ENCODE measurements around the gene SOCS4. TPM values are rescaled to one million over a fixed set of nuclear protein-coding genes. Genes with fewer than 3 reads are reported as not detected.

Gene SOCS4, protein sequence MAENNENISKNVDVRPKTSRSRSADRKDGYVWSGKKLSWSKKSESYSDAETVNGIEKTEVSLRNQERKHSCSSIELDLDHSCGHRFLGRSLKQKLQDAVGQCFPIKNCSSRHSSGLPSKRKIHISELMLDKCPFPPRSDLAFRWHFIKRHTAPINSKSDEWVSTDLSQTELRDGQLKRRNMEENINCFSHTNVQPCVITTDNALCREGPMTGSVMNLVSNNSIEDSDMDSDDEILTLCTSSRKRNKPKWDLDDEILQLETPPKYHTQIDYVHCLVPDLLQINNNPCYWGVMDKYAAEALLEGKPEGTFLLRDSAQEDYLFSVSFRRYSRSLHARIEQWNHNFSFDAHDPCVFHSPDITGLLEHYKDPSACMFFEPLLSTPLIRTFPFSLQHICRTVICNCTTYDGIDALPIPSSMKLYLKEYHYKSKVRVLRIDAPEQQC
- total RNA-seq (2014; rRNA removed; shearing (Covaris generic)) = 18.5 and 23.0 TPM in 2 replicates
- 33.4 and 37.3 TPM in 2 replicates for total RNA-seq (2022)
- Bru-seq, nascent RNA = percentile 94 among the genes with signal in this experiment
- BruChase-seq, experiment 1, labeled RNA remaining after a 6-hour chase = percentile 84 among the genes with signal in this experiment
- percentile 98 among the genes with signal in this experiment for BruChase-seq, experiment 2, labeled RNA remaining after a 2-hour chase
- long read RNA-seq, full-length matches to known transcripts = 25 of 39 reads
- long read RNA-seq, partial matches to known transcripts = 0 of 39 reads
- long read RNA-seq, other reads (novel, unspliced or antisense) = 14 of 39 reads

GRCh38 chr14:55026793-55027561 is at the start of gene SOCS4, which contains the start of gene WDHD1:
Gene SOCS4, plus strand, starts transcription at chr14:55027236. Its CDS starts 15,806 bp downstream, at chr14:55043042.
Gene WDHD1, minus strand, starts transcription at chr14:55027099. Its CDS starts 312 bp downstream, at chr14:55026787.
- Histone ChIP-seq H4K20me1 (ENCODE audit: insufficient read depth, low read length) (peaks cover 21% of the 10 kb centered on the region), H3K9me3 (ENCODE audit: low read length) (no peaks in the 10 kb centered on the region), H3K36me3 (ENCODE audit: insufficient read depth, low read length) (peaks cover 43% of the 10 kb centered on the region), H3K4me3 (ENCODE audit: low read depth, low read length, poor library complexity, severe bottlenecking) (peak within 1 kb of the TSS; percentile 81), H3K27ac (ENCODE audit: low read depth, low read length, poor library complexity, severe bottlenecking) (peak within 1 kb of the TSS; percentile 75), H3K9me2 (ENCODE audit: insufficient read depth, low read length) (no peaks in the 10 kb centered on the region), H3K79me2 (ENCODE audit: insufficient read depth, low read depth, low read length) (peaks cover 83% of the 10 kb centered on the region), H3K4me2 (ENCODE audit: low read length) (peak within 1 kb of the TSS; percentile 96), H2AFZ (ENCODE audit: low read length) (peak within 1 kb of the TSS; percentile 67), H3K4me1 (ENCODE audit: insufficient read depth, low read length, poor library complexity, severe bottlenecking) (peaks cover 37% of the 10 kb centered on the region)
- POLR2A ChIA-PET = interaction anchor here (1.1 to 3.6 kb wide), 9 partner anchors 12 to 57 kb away, joined by 3 to 19 read pairs (median 5); partner anchors contain the start of gene MAPK1IP1L
- intact Hi-C loops (cut with micrococcal nuclease; ENCODE audit: unreplicated experiment) = loop anchor here (1.0 kb wide), 1 partner anchor 24 kb away; the partner anchor contains the start of gene MAPK1IP1L
- peak; percentile 95 for DNase-seq (ENCODE audit: low spot score)
- TF ChIP-seq EZH2phosphoT487 (IDR thresholded peaks at IDR 0.05; ENCODE audit: borderline replicate concordance, low read depth, low read length) (no peak), CTCF (conservative IDR thresholded peaks at IDR 0.05; ENCODE audit: low read length) (no peak)
- CTCF ChIA-PET (ENCODE audit: unreplicated experiment) = interaction anchor here (0.7 to 0.8 kb wide), 2 partner anchors 24 to 25 kb away, joined by 3 read pairs; partner anchors contain the start of gene MAPK1IP1L
- BruUV-seq (replicated peaks) = no TSS peak

GRCh38 chr14:54979039-54979438 is 48.0 kb upstream of the SOCS4 start:
- TF ChIP-seq EZH2phosphoT487 (IDR thresholded peaks at IDR 0.05; ENCODE audit: borderline replicate concordance, low read depth, low read length) (no peak), CTCF (conservative IDR thresholded peaks at IDR 0.05; ENCODE audit: low read length) (no peak)
- Histone ChIP-seq H4K20me1 (ENCODE audit: insufficient read depth, low read length) (no peaks in the 10 kb centered on the region), H3K9me2 (ENCODE audit: insufficient read depth, low read length) (no peaks in the 10 kb centered on the region), H2AFZ (ENCODE audit: low read length) (no peak overlapping the region), H3K4me3 (ENCODE audit: low read depth, low read length, poor library complexity, severe bottlenecking) (no peak overlapping the region), H3K79me2 (ENCODE audit: insufficient read depth, low read depth, low read length) (no peaks in the 10 kb centered on the region), H3K4me1 (ENCODE audit: insufficient read depth, low read length, poor library complexity, severe bottlenecking) (no peaks in the 10 kb centered on the region), H3K36me3 (ENCODE audit: insufficient read depth, low read length) (peaks cover 88% of the 10 kb centered on the region), H3K9me3 (ENCODE audit: low read length) (no peaks in the 10 kb centered on the region), H3K27ac (ENCODE audit: low read depth, low read length, poor library complexity, severe bottlenecking) (no peak overlapping the region), H3K4me2 (ENCODE audit: low read length) (no peak overlapping the region)
- no peak for DNase-seq (ENCODE audit: low spot score)
- ChIA-PET CTCF (ENCODE audit: unreplicated experiment) (no interaction called here), POLR2A (no interaction called here)
- BruUV-seq (replicated peaks) = no TSS peak
- intact Hi-C loops (cut with micrococcal nuclease; ENCODE audit: unreplicated experiment) = no loop called here
